Keratinocyte (primary cell): ENCODE measurements around the gene ASB13. TPM values are rescaled to one million over a fixed set of nuclear protein-coding genes. Genes with fewer than 3 reads are reported as not detected.

Experiments
- DNase-seq: peaks from one replicate; pipeline ENCODE4 v3.0.0-alpha.2; 2011; ENCODE audit warnings: low read depth, missing footprints, low spot score
- FAIRE-seq: peaks from 2 replicates; lab custom pipeline; 2011; peaks lifted over from hg19 to GRCh38; lab: Jason Lieb, UNC
- H2AFZ ChIP-seq: 2 replicates; pipeline ENCODE4 v1.6.0; 2012; ENCODE audit warnings: low read length, control low read depth, inconsistent platforms; ENCODE audit not compliant: control insufficient read depth
- H3K27ac ChIP-seq: 2 replicates; pipeline ENCODE4 v1.5.1; 2011; ENCODE audit warnings: low read length; ENCODE audit not compliant: control insufficient read depth, insufficient read depth
- H3K27me3 ChIP-seq: 3 replicates; pipeline ENCODE4 v1.6.0; 2011; ENCODE audit warnings: low read length; ENCODE audit not compliant: control insufficient read depth, insufficient read depth; ENCODE audit errors: extremely low read depth
- H3K36me3 ChIP-seq, 2 experiments: 2 replicates in 1 of 2; 3 replicates in 1 of 2; pipeline ENCODE4 v1.5.1; 2011; ENCODE audit warnings: low read length in 2 of 2, mild to moderate bottlenecking in 1 of 2; ENCODE audit not compliant: control insufficient read depth in 2 of 2, insufficient read depth in 2 of 2; ENCODE audit errors: extremely low read depth in 1 of 2
- H3K4me1 ChIP-seq: 3 replicates; pipeline ENCODE4 v1.5.1; 2011; ENCODE audit warnings: low read length; ENCODE audit not compliant: control insufficient read depth, insufficient read depth; ENCODE audit errors: extremely low read depth
- H3K4me2 ChIP-seq: 3 replicates; pipeline ENCODE4 v1.6.0; 2011; ENCODE audit warnings: low read depth, low read length; ENCODE audit not compliant: control insufficient read depth, insufficient read depth; ENCODE audit errors: extremely low read depth
- H3K4me3 ChIP-seq, 3 experiments: fragments of 200-600 bp in 1 of 3; sonication (generic) in 1 of 3; 2 replicates in 2 of 3; 3 replicates in 1 of 3; pipeline ENCODE4 v1.5.1; 2011 to 2016; ENCODE audit warnings: low read length in 3 of 3, mild to moderate bottlenecking in 3 of 3, control low read depth in 2 of 3, inconsistent platforms in 1 of 3, low read depth in 1 of 3, mixed read lengths in 1 of 3, mixed run types in 1 of 3, moderate library complexity in 1 of 3; ENCODE audit not compliant: control insufficient read depth in 2 of 3, insufficient read depth in 2 of 3; ENCODE audit errors: extremely low read depth in 1 of 3
- H3K79me2 ChIP-seq: 2 replicates; pipeline ENCODE4 v1.6.0; 2012; ENCODE audit warnings: low read length; ENCODE audit not compliant: control insufficient read depth, insufficient read depth
- H3K9ac ChIP-seq: 3 replicates; pipeline ENCODE4 v1.6.0; 2011; ENCODE audit warnings: low read length; ENCODE audit not compliant: control insufficient read depth, insufficient read depth; ENCODE audit errors: extremely low read depth
- H3K9me1 ChIP-seq: 3 replicates; pipeline ENCODE4 v1.6.0; 2011; ENCODE audit warnings: low read length; ENCODE audit not compliant: control insufficient read depth, insufficient read depth; ENCODE audit errors: extremely low read depth
- H3K9me3 ChIP-seq: 2 replicates; pipeline ENCODE4 v1.5.1; 2012; ENCODE audit warnings: low read depth, low read length; ENCODE audit not compliant: control insufficient read depth
- H4K20me1 ChIP-seq: 3 replicates; pipeline ENCODE4 v1.6.0; 2011; ENCODE audit warnings: low read length; ENCODE audit not compliant: control insufficient read depth, insufficient read depth; ENCODE audit errors: extremely low read depth
- CTCF ChIP-seq, 3 experiments: IDR thresholded peaks in 1 of 3; conservative IDR thresholded peaks in 1 of 3; optimal IDR thresholded peaks in 1 of 3; 2 replicates in 2 of 3; 3 replicates in 1 of 3; pipeline versions ENCODE3 to v1.5.1; 2011; ENCODE audit warnings: low read length in 3 of 3, mild to moderate bottlenecking in 3 of 3, moderate library complexity in 2 of 3, control low read depth in 1 of 3, inconsistent platforms in 1 of 3; ENCODE audit not compliant: insufficient read depth in 2 of 3; ENCODE audit errors: extremely low read depth in 1 of 3
- EZH2 ChIP-seq: IDR thresholded peaks from one replicate; pipeline ENCODE4 v1.6.1; 2012; ENCODE audit warnings: inconsistent platforms, mild to moderate bottlenecking, low read length, moderate library complexity
- dilution Hi-C: fragments of 300-500 bp; cut with MboI; formaldehyde crosslinking; loops from one replicate; pipeline ENCODE4 v1.7.0; 2020; ENCODE audit warnings: low sequenced_read_pairs; ENCODE audit not compliant: extremely low pct_ligation_motif_present
- polyA plus RNA-seq, 5 experiments: library from polyadenylated mRNA; depleted of rRNA in 3 of 5; stranded (reverse) in 3 of 5; stranded (forward) in 1 of 5; unstranded in 1 of 5; fragments of >200 nt; gene quantifications; 1 replicate in 1 of 5; 2 replicates in 3 of 5; 3 replicates in 1 of 5; pipeline versions ENCODE4 v1.2.1 to v1.2.3, GENCODE V29; 2011 to 2012; ENCODE audit warnings: missing spikeins in 2 of 5, low read depth in 1 of 5, low replicate concordance in 1 of 5

Gene ASB13
- polyA plus RNA-seq, 1 donor (not counting 4 experiments of a cell fraction or from before 2014, with no cell fraction given), result 6.4 TPM

GRCh38 chr10:5599613-5600520 lies 66.5 kb downstream of the ASB13 start:
- Histone ChIP-seq H4K20me1 (no peaks in the 10 kb centered on the region), H3K79me2 (peaks cover 5% of the 10 kb centered on the region), H3K9ac (no peak overlapping the region), H3K4me3 (no peak overlapping the region), H3K36me3 (no peaks in the 10 kb centered on the region), H3K27ac (no peak overlapping the region), H3K4me2 (no peak overlapping the region), H2AFZ (no peak overlapping the region), H3K4me1 (peaks cover 29% of the 10 kb centered on the region), H3K27me3 (no peaks in the 10 kb centered on the region), H3K9me3 (no peaks in the 10 kb centered on the region), H3K9me1 (peaks cover 4% of the 10 kb centered on the region)
- TF ChIP-seq CTCF (optimal IDR thresholded peaks at IDR 0.05 in 1 of 3, IDR thresholded peaks at IDR 0.05 in 1 of 3, conservative IDR thresholded peaks at IDR 0.05 in 1 of 3; ENCODE audit: extremely low read depth in 1 of 3, insufficient read depth in 2 of 3, low read length in 3 of 3) (no peak), EZH2 (no peak)
- FAIRE-seq (peak; percentile 5), DNase-seq (no peak)
- dilution Hi-C loops, result no loop called here

GRCh38 chr10:5598085-5598690 lies 68.2 kb downstream of the ASB13 start:
- dilution Hi-C loops, result no loop called here
- FAIRE-seq, result no peak

More at GRCh38 chr10:5598085-5598690, 68.2 kb downstream of the ASB13 start:
- Histone ChIP-seq H2AFZ (no peak overlapping the region), H3K9me1 (peaks cover 4% of the 10 kb centered on the region), H3K4me3 (no peak overlapping the region), H3K4me1 (peaks cover 34% of the 10 kb centered on the region), H3K27me3 (no peaks in the 10 kb centered on the region), H3K9me3 (no peaks in the 10 kb centered on the region), H4K20me1 (no peaks in the 10 kb centered on the region), H3K79me2 (peaks cover 6% of the 10 kb centered on the region), H3K9ac (no peak overlapping the region), H3K36me3 (no peaks in the 10 kb centered on the region), H3K27ac (no peak overlapping the region), H3K4me2 (no peak overlapping the region)
- DNase-seq, result no peak
- TF ChIP-seq EZH2, result no peak
- no peak for TF ChIP-seq CTCF (optimal IDR thresholded peaks at IDR 0.05 in 1 of 3, IDR thresholded peaks at IDR 0.05 in 1 of 3, conservative IDR thresholded peaks at IDR 0.05 in 1 of 3; ENCODE audit: extremely low read depth in 1 of 3, insufficient read depth in 2 of 3, low read length in 3 of 3)
